NB4 (cell line): ENCODE measurements around the gene MBNL2.

Experiments used
- DNase-seq: peaks from one replicate; pipeline ENCODE4 v3.0.0; 2010; ENCODE audit warnings: low read depth
- H3K4me3 ChIP-seq: one replicate; pipeline ENCODE4 v1.5.1; 2011; ENCODE audit warnings: mild to moderate bottlenecking, low read depth, low read length, moderate library complexity
- MYC ChIP-seq: IDR thresholded peaks from 2 replicates; pipeline ENCODE4 v1.6.1; 2011; ENCODE audit warnings: low read depth, low read length
- POLR2A ChIP-seq: IDR thresholded peaks from 2 replicates; pipeline ENCODE4 v1.6.1; 2011; ENCODE audit warnings: mild to moderate bottlenecking; ENCODE audit not compliant: insufficient read length; ENCODE audit errors: extremely low read depth
- TF ChIP-seq, protein P1 (sequence below): IDR thresholded peaks from 2 replicates; pipeline ENCODE4 v1.6.1; 2011; ENCODE audit warnings: low read depth, low read length
- TF ChIP-seq, protein P2 (sequence below): IDR thresholded peaks from one replicate; pipeline ENCODE4 v1.5.1; 2012; ENCODE audit warnings: low read depth, low read length

Gene MBNL2

DNA sequence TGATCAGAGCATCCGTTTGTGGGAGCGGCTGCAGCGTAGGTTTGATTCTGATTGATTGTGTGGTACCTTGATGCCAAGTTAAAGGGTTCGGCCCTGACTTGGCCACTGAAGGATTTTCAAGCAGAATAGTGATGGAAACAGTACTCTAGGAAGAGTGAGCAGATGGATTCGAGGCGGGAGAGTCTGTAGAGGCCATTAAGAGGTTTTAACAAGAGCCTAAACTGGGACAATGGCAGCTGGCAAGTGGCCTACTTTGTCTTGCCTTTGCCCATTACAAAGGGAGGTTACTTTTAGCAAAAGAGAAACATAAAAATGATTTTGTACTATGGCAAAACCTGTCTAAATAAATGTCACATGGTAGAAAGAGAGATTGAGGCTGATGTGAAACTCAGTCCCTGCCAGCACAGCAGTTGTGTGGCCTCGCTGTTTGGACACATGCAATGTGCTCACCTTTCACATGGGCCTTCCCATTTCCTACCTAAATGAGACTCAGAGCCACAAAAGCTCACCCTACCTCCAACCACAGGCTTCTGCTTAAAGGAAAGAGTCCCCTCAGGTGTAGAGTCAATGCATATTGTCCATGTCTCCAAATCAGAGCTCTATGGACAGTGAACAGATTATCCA is 149.5 kb downstream of the MBNL2 start:
- no peak for DNase-seq
- no peak for TF ChIP-seq MYC
- TF ChIP-seq, protein P1, sequence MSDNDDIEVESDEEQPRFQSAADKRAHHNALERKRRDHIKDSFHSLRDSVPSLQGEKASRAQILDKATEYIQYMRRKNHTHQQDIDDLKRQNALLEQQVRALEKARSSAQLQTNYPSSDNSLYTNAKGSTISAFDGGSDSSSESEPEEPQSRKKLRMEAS: no peak
- TF ChIP-seq, protein P2, sequence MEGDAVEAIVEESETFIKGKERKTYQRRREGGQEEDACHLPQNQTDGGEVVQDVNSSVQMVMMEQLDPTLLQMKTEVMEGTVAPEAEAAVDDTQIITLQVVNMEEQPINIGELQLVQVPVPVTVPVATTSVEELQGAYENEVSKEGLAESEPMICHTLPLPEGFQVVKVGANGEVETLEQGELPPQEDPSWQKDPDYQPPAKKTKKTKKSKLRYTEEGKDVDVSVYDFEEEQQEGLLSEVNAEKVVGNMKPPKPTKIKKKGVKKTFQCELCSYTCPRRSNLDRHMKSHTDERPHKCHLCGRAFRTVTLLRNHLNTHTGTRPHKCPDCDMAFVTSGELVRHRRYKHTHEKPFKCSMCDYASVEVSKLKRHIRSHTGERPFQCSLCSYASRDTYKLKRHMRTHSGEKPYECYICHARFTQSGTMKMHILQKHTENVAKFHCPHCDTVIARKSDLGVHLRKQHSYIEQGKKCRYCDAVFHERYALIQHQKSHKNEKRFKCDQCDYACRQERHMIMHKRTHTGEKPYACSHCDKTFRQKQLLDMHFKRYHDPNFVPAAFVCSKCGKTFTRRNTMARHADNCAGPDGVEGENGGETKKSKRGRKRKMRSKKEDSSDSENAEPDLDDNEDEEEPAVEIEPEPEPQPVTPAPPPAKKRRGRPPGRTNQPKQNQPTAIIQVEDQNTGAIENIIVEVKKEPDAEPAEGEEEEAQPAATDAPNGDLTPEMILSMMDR: no peak
- no peak for TF ChIP-seq POLR2A
- no peak overlapping the region for H3K4me3 ChIP-seq

DNA sequence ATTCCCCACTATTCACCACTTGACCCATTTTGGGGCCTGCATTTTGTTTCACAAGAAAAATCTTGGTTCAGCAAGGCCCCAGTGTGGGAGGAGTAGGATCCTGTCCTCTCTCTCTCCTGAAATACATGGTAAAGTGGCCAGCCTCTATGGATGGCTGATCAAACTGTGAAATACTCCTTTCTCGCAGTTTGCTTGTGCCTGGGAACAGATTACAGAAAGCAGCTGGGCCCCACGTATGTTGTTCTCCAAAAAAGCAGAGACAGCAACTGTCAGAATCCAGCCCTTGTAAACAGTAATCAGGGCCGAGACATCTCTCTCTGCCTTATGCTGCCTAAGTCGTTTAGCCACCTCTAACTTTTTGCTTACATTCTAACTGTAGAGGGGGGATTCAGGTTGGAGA is 150.8 kb downstream of the MBNL2 start:
- DNase-seq: no peak
- H3K4me3 ChIP-seq: no peak overlapping the region

DNA sequence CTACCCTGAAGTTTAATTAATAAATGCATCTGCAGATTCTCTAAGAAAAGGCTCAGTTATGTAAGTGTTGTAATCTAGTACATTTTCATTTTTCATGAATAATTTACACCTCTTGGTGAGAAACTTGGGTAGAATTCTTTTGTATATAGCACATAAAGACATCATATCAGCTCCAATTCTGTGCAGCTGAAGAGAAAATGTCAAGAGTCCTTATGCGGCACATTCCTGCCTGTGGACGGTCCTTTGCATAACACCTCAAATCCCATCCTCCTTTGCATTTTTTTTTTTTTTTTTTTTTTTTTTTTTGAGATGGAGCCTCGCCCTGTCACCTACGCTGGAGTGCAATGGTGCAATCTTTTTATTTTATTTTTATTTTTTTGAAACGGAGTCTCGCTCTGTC is 151.7 kb downstream of the MBNL2 start:
- TF ChIP-seq, protein P1: no peak
- no peak for TF ChIP-seq MYC
- no peak for DNase-seq
- no peak overlapping the region for H3K4me3 ChIP-seq

More for the DNA sequence above, 150.8 kb downstream of the MBNL2 start:
- TF ChIP-seq, protein P1: no peak
- TF ChIP-seq POLR2A: no peak
- no peak for TF ChIP-seq MYC
- TF ChIP-seq, protein P2: no peak

DNA sequence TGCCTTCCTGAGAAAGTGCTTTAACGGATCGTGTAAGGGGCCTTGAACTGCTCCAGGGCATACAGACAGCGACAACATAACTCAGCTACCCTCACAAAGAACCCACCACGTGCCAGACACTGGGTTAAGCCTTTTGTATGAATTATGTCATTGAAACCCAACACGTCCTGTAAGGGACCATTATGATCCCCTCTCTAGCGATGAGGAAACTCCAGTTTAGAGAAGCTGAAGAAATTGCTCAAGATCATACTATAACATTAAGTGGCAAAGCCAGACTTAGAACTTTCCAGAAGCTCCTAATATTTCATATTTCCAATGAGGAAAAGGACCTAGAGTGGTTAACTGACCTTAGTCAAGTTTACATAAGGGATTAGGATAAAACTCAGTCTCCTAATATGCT is 154.8 kb downstream of the MBNL2 start:
- no peak for DNase-seq
- TF ChIP-seq, protein P2: no peak
- no peak for TF ChIP-seq MYC
- TF ChIP-seq POLR2A: no peak
- TF ChIP-seq, protein P1: no peak
- H3K4me3 ChIP-seq: no peak overlapping the region

DNA sequence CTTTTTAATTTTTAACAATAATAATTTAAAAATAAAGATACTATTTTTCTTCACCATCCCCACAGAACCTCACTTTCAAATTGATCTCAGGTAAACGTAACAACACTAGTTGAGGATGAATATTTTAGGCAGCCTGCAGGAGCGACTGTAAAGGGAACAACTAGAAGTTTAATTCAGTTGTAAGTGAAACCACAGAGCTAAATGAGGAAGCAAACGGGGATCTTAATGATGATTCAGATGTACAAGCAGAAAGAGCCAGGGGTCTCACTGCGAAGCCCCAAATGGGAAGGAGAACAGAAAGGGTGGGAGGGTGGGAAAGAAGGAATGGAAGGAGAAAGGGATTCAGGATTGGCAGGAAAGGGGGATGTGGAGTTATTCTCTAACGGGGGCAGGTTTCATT is 157.3 kb downstream of the MBNL2 start:
- DNase-seq: peak; percentile 71
- no peak overlapping the region for H3K4me3 ChIP-seq

DNA sequence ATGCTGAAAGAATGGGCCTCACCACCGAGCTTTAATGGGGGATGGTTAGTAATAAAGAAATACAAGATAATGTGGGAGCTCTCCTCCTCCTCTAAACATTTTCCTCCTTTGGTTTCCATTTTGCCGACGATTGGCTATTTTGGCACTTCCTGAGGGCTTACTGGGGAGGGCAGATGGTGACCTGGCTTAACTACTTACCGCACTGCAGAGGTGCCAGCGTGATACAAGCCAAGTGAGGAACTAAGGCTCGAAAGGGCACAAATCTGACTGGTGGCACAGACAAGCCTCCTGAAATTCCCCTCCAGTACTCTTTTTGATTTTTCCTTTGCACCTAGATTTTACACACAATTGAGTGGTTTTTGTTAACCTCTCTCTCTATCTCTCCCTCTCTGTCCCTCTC is 158.6 kb downstream of the MBNL2 start:
- TF ChIP-seq MYC (no peak), POLR2A (no peak)
- TF ChIP-seq, protein P2: no peak
- no peak overlapping the region for H3K4me3 ChIP-seq
- no peak for DNase-seq

More for the DNA sequence above, 157.3 kb downstream of the MBNL2 start:
- TF ChIP-seq, protein P2: no peak
- TF ChIP-seq MYC (no peak), POLR2A (no peak)
- TF ChIP-seq, protein P1: no peak
